Stimulated activated CD4-positive, alpha-beta T cell treated with anti-CD3 and anti-CD28 coated beads, Interleukin-2, amount 100 ng/mL, for 48 hours (primary cell): ENCODE results near the gene REM1.

ENCODE experiments used
- DNase-seq, 2 donors: peaks; one replicate each; pipeline ENCODE4 v3.0.0-alpha.2; 2020

Gene REM1

DNA sequence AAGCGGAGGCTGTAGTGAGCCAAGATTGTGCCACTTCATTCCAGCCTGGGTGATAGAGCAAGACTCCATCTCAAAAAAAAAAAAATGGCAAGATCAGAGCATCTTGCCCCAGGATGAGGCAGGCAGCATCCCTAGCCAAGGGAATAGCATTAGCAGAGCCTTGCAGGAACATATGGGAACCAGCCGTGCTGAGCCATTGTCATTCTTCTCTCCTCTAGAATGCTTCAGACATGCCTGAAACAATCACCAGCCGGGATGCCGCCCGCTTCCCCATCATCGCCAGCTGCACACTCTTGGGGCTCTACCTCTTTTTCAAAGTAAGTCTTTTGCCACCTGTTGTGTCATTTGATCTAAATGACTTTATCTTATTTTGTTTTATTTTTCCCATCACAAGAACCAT, 52.2 kb downstream of the REM1 start:
- no peak for DNase-seq
